GM12873 (cell line): ENCODE measurements around the gene ITGB7.
A peak's percentile ranks its signal among the peaks of the same experiment; 100 is the strongest.

Source experiments
- CTCF ChIP-seq: IDR thresholded peaks from 2 replicates; pipeline ENCODE4 v1.5.1; 2012; ENCODE audit warnings: low read depth, mild to moderate bottlenecking, moderate library complexity, low read length, control low read depth; ENCODE audit not compliant: insufficient read depth; ENCODE audit errors: missing control alignments

The ITGB7 gene

GRCh38 chr12:53176750-53177149 lies 30.3 kb downstream of the ITGB7 start:
- TF ChIP-seq CTCF: no peak

- peak; percentile 44 for TF ChIP-seq CTCF
Observed at GRCh38 chr12:53174881-53175491, 32.1 kb downstream of the ITGB7 start.

GRCh38 chr12:53173085-53173715 lies 33.9 kb downstream of the ITGB7 start:
- no peak for TF ChIP-seq CTCF

- no peak for TF ChIP-seq CTCF
Observed at GRCh38 chr12:53172352-53172751, 34.7 kb downstream of the ITGB7 start.

GRCh38 chr12:53171725-53172329 lies 35.2 kb downstream of the ITGB7 start:
- TF ChIP-seq CTCF: no peak

GRCh38 chr12:53170876-53171724 lies 36.0 kb downstream of the ITGB7 start:
- TF ChIP-seq CTCF: no peak

- TF ChIP-seq CTCF: no peak
Observed at GRCh38 chr12:53170215-53170614, 36.8 kb downstream of the ITGB7 start.
